OCI-LY7 (cell line): ENCODE data around the gene PLCB1. TPM values are rescaled to one million over a fixed set of nuclear protein-coding genes. Genes with fewer than 3 reads are reported as not detected.
A peak's percentile ranks its signal among the peaks of the same experiment; 100 is the strongest.
"Not testable (repeated sequence)": the region's sequence is repeated elsewhere in the genome, so short reads cannot be mapped to it uniquely, and the experiment has no call there.

Experiments used
- BruUV-seq: library from RNA; stranded (reverse); fragments of 400-500 nt; replicated peaks from 2 replicates; lab custom pipeline; 2021; lab: Mats Ljungman, UMichigan
- CTCF ChIA-PET: fragments of 300-600 bp; sonication (Branson Sonifier 250); formaldehyde crosslinking; loops from one replicate; lab custom pipeline; 2022; ENCODE audit warnings: antibody characterized with exemption; ENCODE audit not compliant: unreplicated experiment; lab: Charles Lee
- POLR2A ChIA-PET: fragments of 300-600 bp; sonication (Branson Sonifier 250); formaldehyde crosslinking; loops from one replicate; lab custom pipeline; 2022; ENCODE audit warnings: antibody characterized with exemption; lab: Charles Lee
- DNase-seq: peaks from one replicate; pipeline ENCODE4 v3.0.0-alpha.2; 2015; ENCODE audit warnings: low spot score
- H2AFZ ChIP-seq: fragments of 200-600 bp; sonication (generic), shearing (Covaris generic); 2 replicates; pipeline ENCODE4 v1.6.1; 2014; ENCODE audit warnings: mild to moderate bottlenecking, antibody characterized with exemption, low read length, moderate library complexity
- H3K27ac ChIP-seq: fragments of 200-600 bp; sonication (generic); 2 replicates; pipeline ENCODE4 v1.5.1; 2014; ENCODE audit warnings: mixed run types, low read depth, mild to moderate bottlenecking, moderate library complexity, low read length, inconsistent platforms; ENCODE audit not compliant: poor library complexity, severe bottlenecking
- H3K36me3 ChIP-seq: fragments of 200-600 bp; sonication (generic); 2 replicates; pipeline ENCODE4 v1.6.1; 2014; ENCODE audit warnings: mild to moderate bottlenecking, antibody characterized with exemption, low read length, moderate library complexity, mixed read lengths; ENCODE audit not compliant: insufficient read depth
- H3K4me1 ChIP-seq: fragments of 200-600 bp; sonication (generic); 2 replicates; pipeline ENCODE4 v1.5.1; 2014; ENCODE audit warnings: mild to moderate bottlenecking, low read length; ENCODE audit not compliant: insufficient read depth, poor library complexity, severe bottlenecking
- H3K4me2 ChIP-seq: fragments of 200-600 bp; sonication (generic); 2 replicates; pipeline ENCODE4 v1.6.1; 2014; ENCODE audit warnings: mild to moderate bottlenecking, low read length
- H3K4me3 ChIP-seq: fragments of 200-600 bp; sonication (generic); 2 replicates; pipeline ENCODE4 v1.5.1; 2014; ENCODE audit warnings: mild to moderate bottlenecking, low read depth, low read length; ENCODE audit not compliant: poor library complexity, severe bottlenecking
- H3K79me2 ChIP-seq: fragments of 200-600 bp; sonication (generic); 2 replicates; pipeline ENCODE4 v1.6.1; 2016; ENCODE audit warnings: low read depth, mild to moderate bottlenecking, low read length, moderate library complexity, mixed read lengths; ENCODE audit not compliant: insufficient read depth
- H3K9me2 ChIP-seq: fragments of 200-600 bp; sonication (generic); 2 replicates; pipeline ENCODE4 v1.6.1; 2016; ENCODE audit warnings: mild to moderate bottlenecking, low read length, mixed read lengths; ENCODE audit not compliant: insufficient read depth
- H3K9me3 ChIP-seq: fragments of 200-600 bp; sonication (generic); 2 replicates; pipeline ENCODE4 v1.6.1; 2014; ENCODE audit warnings: mild to moderate bottlenecking, mixed run types, low read length, mixed read lengths
- H4K20me1 ChIP-seq: fragments of 200-600 bp; sonication (generic); 2 replicates; pipeline ENCODE4 v1.6.1; 2014; ENCODE audit warnings: mild to moderate bottlenecking, antibody characterized with exemption, low read length, moderate library complexity, mixed read lengths; ENCODE audit not compliant: insufficient read depth
- CTCF ChIP-seq: fragments of 200-600 bp; sonication (generic); conservative IDR thresholded peaks from 2 replicates; pipeline ENCODE4 v1.5.1; 2014; ENCODE audit warnings: mild to moderate bottlenecking, antibody characterized with exemption, low read length, moderate library complexity, mixed read lengths
- EZH2phosphoT487 ChIP-seq: fragments of 200-600 bp; sonication (generic); IDR thresholded peaks from 2 replicates; pipeline ENCODE4 v1.6.1; 2018; ENCODE audit warnings: low read depth, borderline replicate concordance, mild to moderate bottlenecking, mixed run types, antibody characterized with exemption, low read length, moderate library complexity, mixed read lengths
- intact Hi-C: fragments of 100-400 bp; cut with micrococcal nuclease; formaldehyde crosslinking; loops from one replicate; pipeline ENCODE4 v1.10.0; 2022; ENCODE audit not compliant: unreplicated experiment
- total RNA-seq, 2 experiments: library from RNA; depleted of rRNA in 1 of 2; stranded (reverse); fragments of >200 nt in 1 of 2; shearing (Covaris generic) in 1 of 2; gene quantifications; 2 replicates each; pipeline ENCODE4 v1.2.3, GENCODE V29; 2014 to 2022

Gene PLCB1
- total RNA-seq, 2 experiments from 2014 or later, result 14.6 to 30.5 TPM

DNA sequence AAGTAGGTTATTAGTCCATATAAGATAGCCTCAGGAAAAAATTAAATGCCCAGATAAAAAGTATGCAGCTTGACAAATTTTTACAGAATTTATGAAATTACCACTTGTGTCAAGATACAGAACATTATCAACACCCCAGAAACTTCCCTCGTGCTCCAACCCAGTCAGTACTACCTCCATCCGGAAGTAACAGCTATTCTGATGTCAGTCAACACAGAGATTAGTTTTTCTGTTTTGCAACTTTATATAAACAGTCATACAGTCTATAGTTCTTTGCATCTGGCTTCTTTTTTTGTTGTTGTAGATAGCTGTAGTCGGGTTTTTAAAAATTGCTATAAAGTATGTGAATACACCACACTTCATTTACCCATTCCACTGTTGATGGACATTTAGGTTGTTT is 721.1 kb downstream of the PLCB1 start:
- H2AFZ ChIP-seq, POLR2A ChIA-PET, H3K4me1 ChIP-seq, H3K27ac ChIP-seq, H3K4me2 ChIP-seq, CTCF ChIA-PET, H4K20me1 ChIP-seq, BruUV-seq, H3K36me3 ChIP-seq, DNase-seq, H3K9me2 ChIP-seq, intact Hi-C loops, H3K79me2 ChIP-seq, H3K4me3 ChIP-seq, H3K9me3 ChIP-seq: not testable (repeated sequence)

- peak; percentile 49 for DNase-seq
These were observed 721.8 kb downstream of the PLCB1 start for GRCh38 chr20:8853805-8854338.

GRCh38 chr20:8854571-8854970 is 722.5 kb downstream of the PLCB1 start:
- Histone ChIP-seq H4K20me1 (no peaks in the 10 kb centered on the region), H3K4me1 (no peaks in the 10 kb centered on the region), H3K9me2 (no peaks in the 10 kb centered on the region), H3K36me3 (no peaks in the 10 kb centered on the region), H3K4me3 (no peak overlapping the region), H2AFZ (no peak overlapping the region), H3K4me2 (no peak overlapping the region), H3K79me2 (no peaks in the 10 kb centered on the region), H3K9me3 (no peaks in the 10 kb centered on the region), H3K27ac (no peak overlapping the region)
- TF ChIP-seq CTCF (no peak), EZH2phosphoT487 (no peak)
- CTCF ChIA-PET, result no interaction called here
- intact Hi-C loops, result no loop called here
- POLR2A ChIA-PET, result interaction anchor here (0.7 kb wide), 1 partner anchor 64 kb away, joined by 3 read pairs; no protein-coding TSS in a partner anchor
- no TSS peak for BruUV-seq
- no peak for DNase-seq

More at GRCh38 chr20:8853805-8854338, 721.8 kb downstream of the PLCB1 start:
- ChIA-PET CTCF (no interaction called here), POLR2A (no interaction called here)
- H3K9me2 ChIP-seq, result no peaks in the 10 kb centered on the region
- H3K9me3 ChIP-seq, result no peaks in the 10 kb centered on the region
- no peaks in the 10 kb centered on the region for H3K4me1 ChIP-seq
- no peak overlapping the region for H3K27ac ChIP-seq
- H4K20me1 ChIP-seq, result no peaks in the 10 kb centered on the region
- BruUV-seq, result no TSS peak
- H3K4me2 ChIP-seq, result no peak overlapping the region
- no peak overlapping the region for H2AFZ ChIP-seq
- H3K4me3 ChIP-seq, result no peak overlapping the region
- H3K36me3 ChIP-seq, result no peaks in the 10 kb centered on the region
- TF ChIP-seq EZH2phosphoT487 (no peak), CTCF (peak; percentile 88)
- intact Hi-C loops, result no loop called here
- no peaks in the 10 kb centered on the region for H3K79me2 ChIP-seq
